K562 (cell line): ENCODE results near the gene SLC32A1. TPM values are rescaled to one million over a fixed set of nuclear protein-coding genes. Genes with fewer than 3 reads are reported as not detected.

Source experiments
- ESRRA ChIP-seq: fragments of 450-650 bp; IDR thresholded peaks from 2 replicates; pipeline ENCODE4 v1.6.1; 2014; ENCODE audit warnings: low read depth, mild to moderate bottlenecking, moderate library complexity, borderline replicate concordance
- HMG20A ChIP-seq: fragments of 450-650 bp; formaldehyde crosslinking; conservative IDR thresholded peaks from 2 replicates; pipeline ENCODE4 v1.4.0; 2020; ENCODE audit warnings: mild to moderate bottlenecking, mixed read lengths
- HNRNPL ChIP-seq: fragments of 200-400 bp; formaldehyde crosslinking; IDR thresholded peaks from 2 replicates; pipeline ENCODE4 v1.6.1; 2017; ENCODE audit warnings: low read depth, mild to moderate bottlenecking, low read length
- MTA3 ChIP-seq: fragments of 450-650 bp; formaldehyde crosslinking; IDR thresholded peaks from 2 replicates; pipeline ENCODE4 v1.6.1; 2017; ENCODE audit warnings: mild to moderate bottlenecking, borderline replicate concordance
- PCBP1 ChIP-seq: fragments of 200-400 bp; formaldehyde crosslinking; IDR thresholded peaks from 2 replicates; pipeline ENCODE4 v1.6.1; 2018; ENCODE audit warnings: mild to moderate bottlenecking, low read depth, low read length; ENCODE audit not compliant: poor library complexity, severe bottlenecking
- POLR2G ChIP-seq: fragments of 200-400 bp; formaldehyde crosslinking; IDR thresholded peaks from 2 replicates; pipeline ENCODE4 v1.6.1; 2017; ENCODE audit warnings: low read depth, mild to moderate bottlenecking, antibody characterized with exemption, low read length, moderate library complexity
- RCOR1 ChIP-seq, 2 experiments: IDR thresholded peaks; 2 replicates each; pipeline ENCODE4 v1.6.1; 2012; ENCODE audit warnings: low read depth in 2 of 2, low read length in 2 of 2, borderline replicate concordance in 1 of 2, improper control_type of control experiment in 1 of 2
- SREBF2 ChIP-seq: sonication (generic); formaldehyde crosslinking; IDR thresholded peaks from 2 replicates; pipeline ENCODE4 v1.4.0; 2020; ENCODE audit warnings: mild to moderate bottlenecking, missing genetic modification reagents
- STAG1 ChIP-seq: sonication (generic); formaldehyde crosslinking; IDR thresholded peaks from 2 replicates; pipeline ENCODE4 v1.5.0; 2020; ENCODE audit warnings: missing genetic modification reagents, borderline replicate concordance
- STAT5A ChIP-seq: IDR thresholded peaks from 2 replicates; pipeline ENCODE4 v1.6.1; 2012; ENCODE audit warnings: low read length, inconsistent platforms, borderline replicate concordance
- ZBTB1 ChIP-seq: sonication (generic); formaldehyde crosslinking; IDR thresholded peaks from 2 replicates; pipeline ENCODE4 v1.8.1; 2023; ENCODE audit warnings: missing genetic modification reagents, low read depth, mild to moderate bottlenecking, borderline replicate concordance
- ZNF507 ChIP-seq: conservative IDR thresholded peaks from 2 replicates; pipeline ENCODE4 v1.6.1; 2017; ENCODE audit warnings: missing genetic modification characterization, missing compliant biosample characterization
- ZNF584 ChIP-seq: fragments of 200-800 bp; sonication (Bioruptor generic); IDR thresholded peaks from 2 replicates; pipeline ENCODE4 v1.6.1; 2016; ENCODE audit warnings: low read depth, mild to moderate bottlenecking, missing genetic modification characterization, missing compliant biosample characterization
- polyA plus RNA-seq, 8 experiments: library from polyadenylated mRNA; depleted of rRNA in 4 of 8; stranded (reverse) in 5 of 8; unstranded in 3 of 8; fragments of >200 nt; fragmentation: Nextera tagmentation in 2 of 8; fragmentation: Illumina TruSeq in 1 of 8; extraction: Ambion mirVana in 2 of 8; extraction: Trizol in 1 of 8; gene quantifications; 2 replicates each; pipeline versions ENCODE4 v1.2.1 to v1.2.3, GENCODE V29; 2011 to 2014; ENCODE audit warnings: inconsistent platforms in 1 of 8, missing spikeins in 1 of 8
- total RNA-seq, 7 experiments: library from RNA; depleted of rRNA in 6 of 7; stranded (reverse); fragments of >200 nt in 6 of 7; fragmentation: Illumina TruSeq in 2 of 7; extraction: Trizol in 2 of 7; gene quantifications; 2 replicates each; pipeline versions ENCODE4 v1.2.1 to v1.2.3, GENCODE V29; 2011 to 2021; ENCODE audit warnings: low replicate concordance in 1 of 7
- TF ChIP-seq, protein P1 (sequence below): fragments of 450-650 bp; formaldehyde crosslinking; IDR thresholded peaks from 2 replicates; pipeline ENCODE4 v1.4.0; 2022; ENCODE audit warnings: missing genetic modification characterization

The SLC32A1 gene
- total and polyA plus RNA-seq, 9 of the 15 experiments (the other 6 are each of a cell fraction or from before 2014, with no cell fraction given) = not detected

- no peak; the same call in 1 of the 2 replicates for TF ChIP-seq ZBTB1 (CRISPR knock-in tag)
- TF ChIP-seq HNRNPL = peak; percentile 61; the same call in 1 of the 2 replicates
- TF ChIP-seq PCBP1 = no peak
- TF ChIP-seq, protein P1, sequence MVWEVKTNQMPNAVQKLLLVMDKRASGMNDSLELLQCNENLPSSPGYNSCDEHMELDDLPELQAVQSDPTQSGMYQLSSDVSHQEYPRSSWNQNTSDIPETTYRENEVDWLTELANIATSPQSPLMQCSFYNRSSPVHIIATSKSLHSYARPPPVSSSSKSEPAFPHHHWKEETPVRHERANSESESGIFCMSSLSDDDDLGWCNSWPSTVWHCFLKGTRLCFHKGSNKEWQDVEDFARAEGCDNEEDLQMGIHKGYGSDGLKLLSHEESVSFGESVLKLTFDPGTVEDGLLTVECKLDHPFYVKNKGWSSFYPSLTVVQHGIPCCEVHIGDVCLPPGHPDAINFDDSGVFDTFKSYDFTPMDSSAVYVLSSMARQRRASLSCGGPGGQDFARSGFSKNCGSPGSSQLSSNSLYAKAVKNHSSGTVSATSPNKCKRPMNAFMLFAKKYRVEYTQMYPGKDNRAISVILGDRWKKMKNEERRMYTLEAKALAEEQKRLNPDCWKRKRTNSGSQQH = 0 out of 2 replicates have a peak, but pooled peaks have one; percentile 74
- no peak for TF ChIP-seq ESRRA
- no peak for TF ChIP-seq ZNF507 (tag)
- TF ChIP-seq ZNF584 (CRISPR knock-in tag) = peak; percentile 90
- TF ChIP-seq RCOR1 (IDR thresholded peaks at IDR 0.05; ENCODE audit: borderline replicate concordance in 1 of 2, low read depth in 2 of 2, low read length in 2 of 2) = peak; percentile 12 to 80; a peak in 3 of 4 replicates
- peak; percentile 48; the same call in 1 of the 2 replicates for TF ChIP-seq STAT5A
- TF ChIP-seq MTA3 = peak; percentile 65; the same call in 1 of the 2 replicates
- TF ChIP-seq HMG20A (CRISPR knock-in tag) = no peak
- TF ChIP-seq STAG1 (CRISPR knock-in tag) = no peak; the same call in 1 of the 2 replicates
- no peak for TF ChIP-seq POLR2G
- no peak for TF ChIP-seq SREBF2 (CRISPR knock-in tag)
- TF ChIP-seq, all 486 proteins: peak for 120
Observed at GRCh38 chr20:38692436-38693411, 31.6 kb upstream of the SLC32A1 start (continued).
